ENCODE measurements around the gene C21orf58.

The C21orf58 gene

GRCh38 chr21:46322351-46323226 is 1.1 kb downstream of the C21orf58 start:
- Histone ChIP-seq H4K20me1 (peaks cover 0 to 71% (median 56%) of the 10 kb centered on the region in 11 experiments; a peak in 18 of 22 replicates), H3K27me3 (no peaks in the 10 kb centered on the region), H3K9me3 (replicated peaks in 1 of 11) (no peaks in the 10 kb centered on the region), H3K9ac (peak overlapping the region; percentile 69 to 98 (median 96)), H3K4me1 (peaks cover 39 to 58% (median 52%) of the 10 kb centered on the region in 10 experiments), H3K4me2 (peak overlapping the region; percentile 85 to 99 (median 96)), H3K27ac (peak overlapping the region in 10 of 11 experiments; percentile 45 to 99 (median 97); a peak in 21 of 22 replicates), H3K4me3 (peak overlapping the region; percentile 84 to 98 (median 91)), H3K36me3 (peaks cover 0 to 50% (median 28%) of the 10 kb centered on the region in 11 experiments; a peak in 20 of 22 replicates)
- TF ChIP-seq Cebpa-rat (IDR thresholded peaks at IDR 0.05): no peak

- H3K27me3 ChIP-seq: no peaks in the 10 kb centered on the region
- peaks cover 0 to 76% (median 57%) of the 10 kb centered on the region in 11 experiments; a peak in 18 of 22 replicates for H4K20me1 ChIP-seq
- peak overlapping the region in 2 of 11 experiments; percentile 12 to 98; a peak in 3 of 22 replicates for H3K27ac ChIP-seq
- H3K9ac ChIP-seq: peak overlapping the region in 9 of 11 experiments; percentile 93 to 98 (median 96); a peak in 15 of 22 replicates
- peak overlapping the region in 8 of 10 experiments; percentile 84 to 98 (median 89); a peak in 11 of 20 replicates for H3K4me3 ChIP-seq
- peak overlapping the region; percentile 85 to 99 (median 96) for H3K4me2 ChIP-seq
- peaks cover 26 to 47% (median 41%) of the 10 kb centered on the region in 10 experiments for H3K4me1 ChIP-seq
- TF ChIP-seq Cebpa-rat (IDR thresholded peaks at IDR 0.05): no peak
- peaks cover 0 to 66% (median 42%) of the 10 kb centered on the region in 11 experiments; a peak in 18 of 22 replicates for H3K36me3 ChIP-seq
- H3K9me3 ChIP-seq (replicated peaks in 1 of 11): no peaks in the 10 kb centered on the region
Measured at GRCh38 chr21:46320331-46320801, 3.3 kb downstream of the C21orf58 start.

- H3K4me3 ChIP-seq: no peak overlapping the region
- peaks cover 0 to 87% (median 56%) of the 10 kb centered on the region in 11 experiments; a peak in 17 of 22 replicates for H4K20me1 ChIP-seq
- no peaks in the 10 kb centered on the region for H3K27me3 ChIP-seq
- H3K9me3 ChIP-seq (replicated peaks in 1 of 11): no peaks in the 10 kb centered on the region
- peak overlapping the region in 2 of 11 experiments; percentile 13 to 47; a peak in 2 of 22 replicates for H3K9ac ChIP-seq
- peaks cover 25 to 46% (median 40%) of the 10 kb centered on the region in 10 experiments for H3K4me1 ChIP-seq
- TF ChIP-seq Cebpa-rat (IDR thresholded peaks at IDR 0.05): no peak
- no peak overlapping the region for H3K27ac ChIP-seq
- peaks cover 0 to 78% (median 54%) of the 10 kb centered on the region in 11 experiments; a peak in 18 of 22 replicates for H3K36me3 ChIP-seq
- peak overlapping the region in 9 of 11 experiments; percentile 85 to 99 (median 96); a peak in 15 of 22 replicates for H3K4me2 ChIP-seq
Measured at GRCh38 chr21:46319186-46319585, 4.5 kb downstream of the C21orf58 start.

- Histone ChIP-seq H3K9me3 (replicated peaks in 1 of 11) (no peaks in the 10 kb centered on the region), H3K4me3 (no peak overlapping the region), H4K20me1 (peaks cover 0 to 90% (median 56%) of the 10 kb centered on the region in 11 experiments; a peak in 17 of 22 replicates), H3K27me3 (no peaks in the 10 kb centered on the region), H3K9ac (peak overlapping the region in 3 of 11 experiments; percentile 4 to 38 (median 13); a peak in 3 of 22 replicates), H3K4me2 (peak overlapping the region in 4 of 11 experiments; percentile 94 to 98 (median 96); a peak in 2 of 22 replicates), H3K27ac (no peak overlapping the region), H3K4me1 (peaks cover 25 to 46% (median 40%) of the 10 kb centered on the region in 10 experiments), H3K36me3 (peaks cover 0 to 85% (median 60%) of the 10 kb centered on the region in 11 experiments; a peak in 19 of 22 replicates)
- TF ChIP-seq Cebpa-rat (IDR thresholded peaks at IDR 0.05): no peak
Measured at GRCh38 chr21:46318464-46318845, 5.2 kb downstream of the C21orf58 start.

GRCh38 chr21:46317710-46318463 is 5.8 kb downstream of the C21orf58 start:
- peaks cover 0 to 91% (median 56%) of the 10 kb centered on the region in 11 experiments; a peak in 17 of 22 replicates for H4K20me1 ChIP-seq
- H3K9me3 ChIP-seq (replicated peaks in 1 of 11): 0 out of 22 replicates have a peak, but pooled peaks cover 0 to 4% (median 0%) of the 10 kb centered on the region in 11 experiments
- peak overlapping the region in 2 of 11 experiments; percentile 4 to 38; a peak in 1 of 22 replicates for H3K9ac ChIP-seq
- H3K27ac ChIP-seq: no peak overlapping the region
- no peak overlapping the region for H3K4me2 ChIP-seq
- H3K4me3 ChIP-seq: no peak overlapping the region
- peaks cover 25 to 46% (median 40%) of the 10 kb centered on the region in 10 experiments for H3K4me1 ChIP-seq
- TF ChIP-seq Cebpa-rat (IDR thresholded peaks at IDR 0.05): no peak
- H3K27me3 ChIP-seq: no peaks in the 10 kb centered on the region
- H3K36me3 ChIP-seq: peaks cover 0 to 91% (median 66%) of the 10 kb centered on the region in 11 experiments; a peak in 20 of 22 replicates

GRCh38 chr21:46316708-46317324 is 6.9 kb downstream of the C21orf58 start:
- H3K9ac ChIP-seq: no peak overlapping the region
- peaks cover 0 to 97% (median 75%) of the 10 kb centered on the region in 11 experiments; a peak in 20 of 22 replicates for H3K36me3 ChIP-seq
- H3K4me1 ChIP-seq: peaks cover 20 to 39% (median 32%) of the 10 kb centered on the region in 10 experiments
- no peak overlapping the region for H3K4me2 ChIP-seq
- no peaks in the 10 kb centered on the region for H3K27me3 ChIP-seq
- H3K27ac ChIP-seq: no peak overlapping the region
- TF ChIP-seq Cebpa-rat (IDR thresholded peaks at IDR 0.05): no peak
- no peak overlapping the region for H3K4me3 ChIP-seq
- peaks cover 0 to 80% (median 45%) of the 10 kb centered on the region in 11 experiments; a peak in 17 of 22 replicates for H4K20me1 ChIP-seq
- H3K9me3 ChIP-seq (replicated peaks in 1 of 11): peaks cover 0 to 13% (median 0%) of the 10 kb centered on the region in 11 experiments; a peak in 1 of 22 replicates

- no peak overlapping the region for H3K9ac ChIP-seq
- H3K9me3 ChIP-seq (replicated peaks in 1 of 11): peaks cover 0 to 13% (median 0%) of the 10 kb centered on the region in 11 experiments; a peak in 1 of 22 replicates
- no peaks in the 10 kb centered on the region for H3K27me3 ChIP-seq
- H3K4me2 ChIP-seq: no peak overlapping the region
- H3K4me1 ChIP-seq: peaks cover 0 to 16% (median 9%) of the 10 kb centered on the region in 10 experiments; a peak in 17 of 20 replicates
- H3K4me3 ChIP-seq: no peak overlapping the region
- peaks cover 0 to 98% (median 89%) of the 10 kb centered on the region in 11 experiments; a peak in 20 of 22 replicates for H3K36me3 ChIP-seq
- TF ChIP-seq Cebpa-rat (IDR thresholded peaks at IDR 0.05): no peak
- peaks cover 0 to 59% (median 23%) of the 10 kb centered on the region in 11 experiments; a peak in 15 of 22 replicates for H4K20me1 ChIP-seq
- no peak overlapping the region for H3K27ac ChIP-seq
Measured at GRCh38 chr21:46314441-46315020, 9.1 kb downstream of the C21orf58 start.
